Central memory CD4-positive, alpha-beta T cell (primary cell): ENCODE data around the gene TMEM236.

ENCODE experiments used
- DNase-seq: peaks from one replicate; pipeline ENCODE4 v3.0.0; 2022

Gene TMEM236

DNA sequence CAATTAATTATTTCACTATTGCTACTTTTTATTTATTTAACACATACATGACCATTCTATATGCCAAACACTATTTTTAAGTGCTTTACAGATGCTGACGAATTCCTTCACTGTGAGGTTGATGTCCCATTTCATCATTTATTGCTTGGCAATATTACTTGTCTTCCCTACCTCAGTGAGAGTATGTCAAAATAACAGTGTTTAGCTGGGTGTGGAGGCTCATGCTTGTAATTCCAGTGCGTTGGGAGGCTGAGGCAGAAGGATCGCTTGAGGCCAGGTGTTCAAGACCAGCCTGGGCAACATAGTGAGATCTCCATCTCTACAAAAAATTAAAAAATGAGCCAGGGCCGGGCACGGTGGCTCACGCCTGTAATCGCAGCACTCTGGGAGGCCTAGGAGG lies 37.4 kb downstream of the TMEM236 start:
- no peak for DNase-seq

DNA sequence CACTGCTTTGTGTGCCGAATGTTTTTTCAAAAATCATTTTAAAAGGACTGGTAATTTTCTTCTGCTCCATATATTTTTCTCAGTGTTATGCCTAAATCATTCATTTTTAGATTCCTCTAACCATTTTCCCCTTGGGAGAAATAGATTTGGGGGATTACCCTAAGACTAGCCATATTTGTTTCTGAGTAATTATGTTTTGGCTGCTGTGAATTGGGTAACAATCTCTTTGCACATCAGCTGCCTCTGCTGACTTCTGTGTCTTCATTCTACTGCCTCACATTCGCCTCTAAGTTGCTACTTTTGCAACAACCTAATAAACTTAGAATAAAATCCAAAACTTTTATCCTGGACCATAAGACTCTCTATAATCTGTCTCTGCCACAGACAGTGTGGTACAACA lies 38.6 kb downstream of the TMEM236 start:
- DNase-seq: no peak

DNA sequence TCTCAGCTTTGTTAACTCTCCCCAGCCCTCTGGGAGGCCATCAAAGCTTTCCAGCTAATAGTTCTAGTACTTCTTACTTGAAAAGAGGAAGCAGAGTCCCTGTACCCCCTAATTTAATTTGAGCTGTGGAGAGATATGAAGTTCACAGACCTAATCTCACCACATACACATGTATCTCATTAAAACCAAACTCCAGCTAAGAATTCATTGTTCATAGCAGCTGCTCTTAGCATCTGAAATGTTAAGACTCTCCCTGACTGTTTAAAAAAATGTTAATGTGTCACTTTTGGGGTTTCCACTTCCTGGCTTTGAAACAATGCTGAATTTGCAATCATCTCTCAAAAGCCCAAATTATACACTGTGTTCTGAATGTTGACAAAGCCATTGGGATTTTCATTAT lies 41.0 kb downstream of the TMEM236 start:
- DNase-seq: no peak

DNA sequence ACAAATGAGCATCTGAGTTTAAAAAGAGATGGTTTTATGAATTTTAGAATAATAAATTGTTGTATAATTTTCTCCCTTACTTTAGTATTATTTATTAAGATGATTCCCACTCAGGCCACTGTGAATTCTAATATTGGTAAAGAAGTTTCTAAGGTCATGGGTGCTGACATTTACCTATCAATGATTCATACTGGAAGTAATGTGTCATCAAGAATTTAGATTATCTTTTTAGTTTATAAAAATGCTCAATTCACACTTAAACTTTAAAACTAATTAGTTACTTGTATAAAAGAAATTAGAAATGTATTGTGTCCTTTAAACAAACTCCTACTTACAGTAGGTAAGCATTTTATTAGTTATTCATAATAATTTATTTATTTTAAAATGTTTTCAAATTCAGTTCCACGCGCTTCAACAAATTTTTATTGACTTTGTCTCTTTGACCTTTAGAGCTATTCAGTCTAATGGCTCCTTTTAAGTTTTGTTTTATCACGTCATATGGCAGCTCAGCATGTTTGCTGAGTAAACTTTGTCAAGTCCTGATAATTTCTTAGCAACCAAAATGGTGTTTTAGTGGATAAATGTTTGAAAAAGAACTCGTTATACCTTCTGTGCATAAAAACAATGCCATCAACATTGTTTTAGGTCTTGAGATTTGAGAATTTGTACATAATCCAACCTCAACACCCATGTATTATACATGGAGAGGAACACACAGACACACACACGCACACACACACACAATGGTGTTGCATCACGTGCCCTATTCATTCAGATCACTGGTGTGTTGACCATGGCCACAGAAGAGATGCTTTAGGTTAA lies 42.0 kb downstream of the TMEM236 start:
- DNase-seq: no peak

DNA sequence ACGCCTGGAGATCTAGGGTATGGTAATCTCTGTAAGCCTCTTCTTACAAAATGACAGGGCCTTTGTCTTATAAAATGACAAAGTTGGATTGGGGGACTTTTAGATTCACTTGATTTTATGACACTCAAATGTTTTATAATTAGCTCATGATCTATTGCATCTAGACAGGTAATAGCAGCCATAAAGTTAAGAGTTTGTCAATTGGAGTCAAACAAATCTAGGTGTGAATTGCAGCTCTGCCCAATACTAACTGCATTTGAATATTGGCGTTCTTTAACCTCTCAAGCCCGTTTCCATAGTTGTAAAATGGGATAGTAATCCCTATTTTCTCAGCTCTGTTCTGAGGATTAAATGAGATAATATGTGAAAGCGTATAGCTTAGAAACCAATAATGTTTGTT lies 43.1 kb downstream of the TMEM236 start:
- no peak for DNase-seq

DNA sequence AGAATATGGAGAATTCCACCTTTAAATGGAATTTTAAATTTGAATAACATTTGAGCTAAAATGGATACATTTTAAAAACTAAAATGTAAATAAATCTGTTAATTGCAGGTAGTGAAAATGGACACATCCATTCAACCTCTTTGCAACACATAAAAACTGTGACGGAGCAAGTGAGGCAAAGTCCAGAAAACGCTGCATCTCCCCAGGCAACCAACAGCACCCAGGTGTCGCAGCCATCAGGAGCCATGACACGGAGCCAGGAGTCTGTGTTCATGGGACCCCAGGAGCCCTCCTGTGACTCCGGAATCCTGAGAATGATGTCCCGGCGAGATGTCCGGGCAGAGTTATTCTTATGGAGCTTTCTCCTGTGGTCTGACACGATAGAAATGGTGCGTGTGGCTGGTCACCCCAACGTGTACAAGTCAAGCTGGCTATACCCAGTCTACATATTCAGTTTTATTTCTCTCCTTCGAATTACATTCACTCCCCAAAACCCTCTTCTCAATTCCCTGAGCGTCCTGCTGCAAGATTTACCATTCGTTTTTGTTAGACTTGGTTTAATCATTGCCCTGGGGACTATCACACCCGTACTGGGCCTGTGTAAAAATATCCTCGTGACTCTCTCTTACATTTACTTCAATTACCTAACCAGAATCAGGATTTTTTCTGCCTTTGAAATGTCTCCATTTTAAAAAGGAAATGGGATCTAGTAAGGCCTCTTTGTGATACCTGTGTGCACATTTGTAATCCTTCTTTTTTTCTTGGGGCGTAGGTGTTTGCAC lies 44.0 kb downstream of the TMEM236 start:
- DNase-seq: no peak

DNA sequence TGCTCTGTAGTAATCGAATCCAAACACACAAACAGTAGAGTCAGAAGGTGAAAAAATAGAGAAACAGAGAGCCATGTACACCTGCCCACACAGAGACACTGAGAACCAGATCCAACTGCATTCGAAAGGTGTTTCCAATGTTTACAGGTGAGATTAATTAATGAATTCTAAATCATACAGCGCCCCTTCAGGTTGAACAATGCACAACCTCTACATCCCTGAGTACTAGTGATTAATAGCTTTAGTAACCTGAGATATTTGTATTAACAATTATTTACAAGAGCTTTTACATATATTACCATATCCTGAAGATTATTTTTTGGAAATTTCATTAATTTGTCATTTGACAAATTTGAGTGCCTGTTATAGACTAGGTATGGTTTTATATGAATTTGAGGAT lies 49.5 kb downstream of the TMEM236 start:
- no peak for DNase-seq

DNA sequence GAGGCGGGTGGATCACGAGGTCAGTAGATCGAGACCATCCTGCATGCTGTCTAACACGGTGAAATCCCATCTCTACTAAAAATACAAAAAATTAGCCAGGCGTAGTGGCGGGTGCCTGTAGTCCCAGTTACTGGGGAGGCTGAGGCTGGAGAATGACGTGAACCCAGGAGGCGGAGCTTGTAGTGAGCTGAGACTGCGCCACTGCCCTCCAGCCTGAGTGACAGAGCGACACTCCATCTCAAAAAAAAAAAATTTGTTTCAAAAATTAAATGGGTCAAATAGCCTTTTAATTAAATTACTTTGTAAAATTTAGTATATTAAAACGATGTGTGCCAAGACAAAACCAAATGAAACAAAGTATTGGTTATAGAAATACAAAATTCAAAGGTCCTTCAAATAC lies 50.3 kb downstream of the TMEM236 start:
- DNase-seq: no peak

DNA sequence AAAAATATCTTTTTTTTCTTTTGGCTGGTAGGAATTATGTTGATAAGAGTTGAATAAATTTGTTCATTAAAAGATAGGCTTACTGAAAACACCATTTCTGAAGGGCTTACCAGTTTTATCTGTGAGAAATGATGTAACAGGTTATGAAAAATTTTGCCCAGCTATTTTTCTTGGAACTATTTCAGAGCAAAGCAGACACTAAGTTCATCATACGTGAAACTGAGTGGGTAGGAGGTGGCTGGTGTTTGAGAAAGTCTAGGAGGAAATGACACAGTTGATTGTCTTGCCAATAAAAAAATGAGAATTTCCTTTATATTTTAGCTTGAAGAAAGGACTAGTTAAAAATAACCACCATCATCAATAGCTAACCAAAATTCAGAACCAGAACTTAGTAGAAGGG lies 51.0 kb downstream of the TMEM236 start:
- no peak for DNase-seq

DNA sequence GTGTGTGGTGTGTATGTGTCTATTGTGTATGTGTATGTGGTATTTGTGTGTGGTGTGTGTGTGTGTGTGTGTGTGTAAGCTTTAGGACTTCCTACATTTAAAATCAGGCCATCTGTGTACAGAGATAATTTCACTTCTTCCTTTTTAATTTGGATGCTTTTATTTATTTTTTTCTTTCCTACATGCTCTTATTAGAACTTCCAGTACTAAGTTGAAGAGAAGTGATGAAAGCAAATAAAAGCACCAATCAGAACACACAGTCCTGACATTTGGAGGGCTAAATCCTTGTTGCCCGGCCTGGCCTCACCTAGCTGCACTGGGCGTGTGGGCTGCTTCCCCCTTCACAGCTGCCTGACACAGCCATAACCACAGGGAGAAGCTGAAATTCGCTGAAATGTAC lies 53.3 kb downstream of the TMEM236 start:
- no peak for DNase-seq

DNA sequence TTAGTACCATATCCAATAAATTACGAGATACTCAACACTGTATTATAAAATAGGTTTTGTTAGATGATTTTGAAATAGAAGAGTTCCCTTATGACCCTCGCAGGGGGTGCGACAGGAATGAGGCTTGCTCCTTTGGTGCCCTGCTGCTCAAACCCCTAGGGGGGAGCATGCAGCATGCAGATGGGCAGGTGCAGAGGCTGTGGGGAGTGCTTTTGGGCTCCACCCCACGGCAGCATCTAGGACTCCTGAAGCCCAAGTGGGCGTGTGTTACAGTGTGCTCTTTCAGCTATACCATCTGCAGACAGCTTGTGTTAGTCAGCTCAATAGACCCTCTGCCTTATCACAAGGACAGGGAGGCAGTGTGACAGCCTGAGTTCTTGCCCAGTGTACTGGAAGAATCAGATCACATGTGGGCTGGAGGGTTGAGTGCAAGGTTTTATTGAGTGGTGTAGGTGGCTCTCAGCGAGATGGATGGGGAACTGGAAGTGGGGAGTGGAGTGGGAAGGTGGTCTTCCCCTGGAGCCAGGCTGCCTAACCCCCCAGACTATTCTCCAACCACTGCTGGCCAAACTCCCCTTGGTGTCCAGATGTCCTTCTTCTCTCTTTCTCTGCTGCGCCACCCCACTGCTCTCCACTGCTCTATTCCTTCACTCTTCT lies 54.0 kb downstream of the TMEM236 start:
- no peak for DNase-seq

DNA sequence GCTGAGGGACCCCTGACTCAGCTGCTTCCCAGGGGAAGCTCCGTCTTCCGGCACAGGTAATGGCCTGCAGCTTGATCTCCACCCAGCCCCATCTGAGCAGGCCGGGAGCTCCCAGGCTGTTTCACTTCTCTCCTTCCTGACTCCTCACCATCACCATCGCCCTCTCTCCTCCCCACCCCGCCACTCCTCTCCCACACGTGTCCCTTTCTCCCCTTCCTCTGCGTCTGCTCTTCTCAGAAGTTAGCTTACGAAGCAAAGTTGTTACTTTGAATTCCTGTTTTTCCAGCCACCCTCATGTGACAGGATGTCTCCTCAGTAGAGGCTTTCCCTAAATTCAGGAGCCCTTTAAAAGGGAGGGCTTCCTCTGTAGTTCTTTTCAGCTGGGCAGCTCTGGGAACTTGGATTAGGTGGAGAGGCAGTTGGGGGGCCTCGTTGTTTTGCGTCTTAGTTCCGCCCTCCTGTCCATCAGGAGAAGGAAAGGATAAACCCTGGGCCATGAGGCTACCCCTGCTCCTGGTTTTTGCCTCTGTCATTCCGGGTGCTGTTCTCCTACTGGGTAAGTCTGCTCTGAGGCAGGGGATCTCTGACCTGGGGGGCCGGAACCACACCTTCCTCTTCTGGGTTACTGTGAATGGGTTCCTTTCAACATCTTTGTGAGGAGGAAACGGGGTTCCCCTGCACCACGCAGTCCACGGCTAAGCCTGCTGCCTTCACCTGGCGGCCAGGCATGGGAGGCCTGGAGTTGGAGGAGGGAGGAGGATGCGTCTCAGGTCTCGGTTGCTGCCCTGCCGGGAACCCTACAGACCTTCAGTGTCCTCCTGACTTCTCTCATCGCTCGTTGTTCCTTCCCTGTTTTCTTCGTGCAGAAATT lies 57.2 kb downstream of the TMEM236 start, which contains the start of gene MRC1:
MRC1 (plus strand) TSS at position 378 of the 871 bp plus-strand sequence; CDS start at position 496, 118 bp downstream.
- DNase-seq: no peak

DNA sequence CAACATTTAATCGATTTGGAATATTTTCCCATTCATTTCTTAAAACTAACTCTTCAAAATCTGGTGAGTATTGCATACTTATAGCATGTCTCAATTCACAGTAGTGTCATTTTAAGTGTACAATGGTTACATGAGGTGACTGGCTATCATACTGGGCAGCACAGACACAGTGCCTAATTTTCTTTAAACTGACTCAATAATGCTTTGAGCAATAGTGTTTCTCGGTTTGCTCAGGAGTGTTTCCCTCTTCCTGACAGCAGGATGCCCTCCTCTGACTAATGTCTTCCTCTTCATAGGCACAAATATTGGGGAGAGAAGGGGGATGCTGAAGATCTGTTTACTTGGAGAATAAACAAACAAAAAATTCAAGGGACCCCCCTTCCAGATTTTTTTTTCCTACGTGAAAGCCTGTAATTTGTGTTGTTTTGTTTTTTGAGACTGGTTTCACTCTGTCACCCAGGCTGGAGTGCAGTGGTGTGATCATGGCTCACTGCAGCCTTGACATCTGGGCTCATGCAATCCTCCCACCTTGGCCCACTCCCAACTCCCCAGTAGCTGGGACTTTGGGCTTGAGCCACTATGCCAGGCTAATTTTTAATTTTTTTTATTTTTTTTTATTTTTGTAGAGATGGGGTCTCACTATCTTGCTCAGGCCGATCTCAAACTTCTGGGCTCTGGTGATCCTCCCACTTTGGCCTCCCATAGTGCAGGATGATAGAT lies 59.3 kb downstream of the TMEM236 start:
- no peak for DNase-seq

DNA sequence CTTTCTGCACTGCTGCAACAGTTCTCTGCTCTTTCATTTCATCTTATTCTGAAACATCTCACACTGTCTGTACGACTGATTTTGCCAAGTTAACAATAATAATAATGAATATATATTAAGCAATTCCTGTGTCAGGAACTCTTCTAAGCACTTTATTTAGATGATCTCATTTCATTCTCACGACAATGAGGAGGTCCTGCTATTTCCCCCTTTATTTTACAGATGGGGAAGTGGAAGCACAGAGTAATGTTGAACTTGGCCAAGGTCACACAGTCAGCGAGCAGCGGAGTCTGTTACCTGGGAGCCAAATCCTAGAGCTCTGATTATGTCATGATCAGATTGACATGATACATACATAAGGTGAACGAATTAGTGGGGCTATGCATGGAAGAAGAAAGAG lies 63.0 kb downstream of the TMEM236 start:
- DNase-seq: no peak

DNA sequence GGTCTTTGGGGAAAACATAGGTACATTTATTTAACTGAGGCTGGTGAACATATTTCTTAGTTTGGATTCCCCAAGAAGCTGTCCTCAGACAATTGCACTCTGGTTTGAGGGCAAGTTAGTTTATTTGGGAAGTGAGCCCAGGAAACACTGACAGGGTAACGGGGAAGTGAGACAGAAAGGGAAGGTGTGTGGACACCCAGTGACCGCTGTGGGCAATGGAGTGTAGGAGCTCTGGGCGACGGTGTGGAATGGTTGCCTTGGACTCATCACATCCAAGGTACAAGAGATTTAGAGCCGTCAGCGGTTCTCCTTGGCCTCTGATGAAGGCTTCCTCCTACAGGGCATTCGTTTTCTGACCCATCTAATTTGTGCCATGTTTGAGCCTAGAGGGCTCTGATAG lies 64.2 kb downstream of the TMEM236 start:
- DNase-seq: no peak

DNA sequence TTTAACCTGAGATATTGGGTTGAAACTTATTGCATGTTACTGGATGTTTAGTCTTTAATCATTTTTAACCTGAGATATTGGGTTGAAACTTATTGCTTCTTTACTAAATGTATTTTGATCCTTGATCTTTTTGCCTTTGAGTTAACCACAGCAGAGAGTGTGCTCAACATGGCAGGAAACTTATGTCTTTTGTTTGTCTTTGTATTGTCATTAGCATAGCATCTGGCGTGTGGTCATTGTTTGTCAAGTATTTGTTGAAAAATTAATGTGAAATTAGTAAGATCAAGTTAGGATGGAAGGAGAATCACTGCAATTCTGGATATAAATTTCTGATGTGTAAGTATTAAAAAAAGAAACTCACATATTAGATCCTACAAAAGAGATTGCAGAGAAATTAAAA lies 65.3 kb downstream of the TMEM236 start:
- DNase-seq: no peak

DNA sequence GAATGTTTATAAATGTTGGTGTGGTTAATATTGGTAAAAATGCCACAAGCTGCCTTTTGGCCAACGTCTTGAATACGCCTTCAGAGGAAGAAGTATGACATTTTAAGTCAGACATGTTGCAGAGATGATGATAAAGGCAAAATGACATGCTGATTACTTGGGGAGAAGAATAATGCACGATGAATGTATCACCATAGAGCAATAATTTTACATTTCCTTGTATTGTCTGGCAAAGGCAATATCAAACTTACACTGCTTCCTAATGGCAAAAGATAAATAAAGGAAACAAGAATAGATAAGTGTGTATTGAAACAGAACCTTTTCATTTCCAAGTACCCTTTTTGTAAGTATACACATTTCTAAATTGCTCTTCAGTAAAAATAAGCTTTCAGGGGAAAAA lies 65.8 kb downstream of the TMEM236 start:
- DNase-seq: no peak

DNA sequence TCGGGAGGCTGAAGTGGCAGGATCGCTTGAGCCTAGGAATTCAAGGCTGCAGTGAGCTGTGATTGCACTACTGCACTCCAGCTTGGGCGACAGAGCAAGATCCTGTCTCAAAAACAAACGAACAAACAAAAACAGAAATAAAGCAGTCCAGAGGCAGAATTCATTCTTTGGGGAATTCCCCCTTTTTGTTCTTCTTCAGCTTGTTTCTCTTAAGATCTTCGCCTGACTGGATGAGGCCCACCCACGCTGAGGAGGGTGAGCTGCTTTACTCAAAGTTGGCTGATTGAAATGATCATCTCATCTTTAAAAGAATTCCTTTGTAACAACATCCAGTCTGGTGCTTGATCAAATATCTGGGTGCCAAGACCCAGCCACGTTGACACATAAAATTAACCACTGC lies 67.8 kb downstream of the TMEM236 start:
- no peak for DNase-seq

DNA sequence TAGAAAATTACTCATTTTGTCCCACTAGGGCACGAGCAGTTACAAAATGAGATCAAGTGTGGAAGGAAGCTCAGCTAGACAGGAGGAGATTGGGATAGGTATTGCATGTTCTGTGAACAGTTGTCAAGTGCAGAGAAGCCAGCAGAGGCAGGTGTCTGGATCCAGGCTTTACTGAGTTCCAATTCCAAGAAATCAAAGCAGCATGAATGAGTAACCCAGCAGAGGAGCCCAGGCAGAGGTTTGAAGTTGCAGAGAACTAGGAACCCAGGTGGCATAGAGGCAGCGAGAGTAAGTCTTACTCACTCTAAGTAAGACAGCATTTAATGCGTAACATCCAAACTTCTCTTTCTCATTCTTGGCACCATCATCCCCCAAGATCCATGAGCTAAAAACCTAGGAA lies 68.9 kb downstream of the TMEM236 start:
- DNase-seq: no peak

DNA sequence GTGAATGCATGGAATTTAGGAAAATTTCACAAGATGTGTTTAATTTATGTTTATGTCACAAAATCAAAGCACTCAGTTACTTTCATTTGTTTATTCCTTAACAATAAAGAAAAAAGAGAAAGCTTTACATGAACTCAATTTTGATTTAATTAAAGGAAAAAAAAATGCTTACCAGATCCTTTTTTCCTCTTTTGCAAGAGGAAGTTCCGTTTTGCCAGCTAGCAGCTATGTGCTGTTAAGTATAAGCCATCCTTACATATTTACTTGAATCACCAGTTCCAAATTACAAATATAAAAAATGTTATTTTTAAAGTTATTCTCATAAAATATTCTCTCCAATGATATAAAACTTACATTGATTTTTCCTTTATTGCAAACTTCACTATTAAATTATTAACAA lies 69.9 kb downstream of the TMEM236 start:
- DNase-seq: no peak

DNA sequence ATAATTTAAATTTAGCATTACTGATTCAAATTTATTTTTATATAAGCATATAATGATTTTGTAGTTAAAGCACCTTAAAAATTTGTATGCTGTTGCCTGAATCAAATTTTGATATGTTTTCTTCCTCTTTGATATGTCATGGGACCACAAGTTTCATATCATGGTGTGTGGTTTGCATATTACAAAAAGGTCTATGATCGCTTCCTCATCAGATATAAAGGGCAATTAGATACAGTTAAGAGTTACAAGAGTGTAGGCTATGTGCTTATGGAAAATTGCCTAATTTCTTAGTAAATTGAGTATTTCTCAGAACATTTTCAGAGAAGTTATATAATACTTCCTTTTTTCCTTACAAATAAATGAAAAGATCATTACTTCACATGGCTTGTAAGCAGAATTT lies 79.3 kb downstream of the TMEM236 start:
- no peak for DNase-seq

DNA sequence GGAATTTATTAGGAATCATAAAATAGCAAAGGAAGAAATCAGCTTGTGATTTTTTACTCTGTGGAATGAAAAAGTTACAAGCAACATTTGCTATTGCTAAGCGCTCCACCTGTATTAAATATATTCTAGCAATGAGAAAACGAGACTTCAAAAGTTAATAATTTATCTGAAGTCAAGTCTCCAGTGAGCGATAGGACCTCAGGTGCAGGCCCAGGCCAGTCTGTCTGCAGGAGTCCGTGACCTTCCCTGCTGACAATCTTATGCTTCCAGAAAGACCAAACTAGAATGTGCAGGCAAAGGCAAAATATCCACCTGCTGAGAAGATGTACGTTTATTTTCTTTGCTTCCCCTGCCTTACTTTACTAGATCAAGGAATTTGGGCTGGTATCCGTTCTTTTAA lies 79.9 kb downstream of the TMEM236 start:
- DNase-seq: no peak
